GM21360 (cell line): ENCODE data around the gene RFK.

ENCODE experiments used
- ATAC-seq: cut with Tn5 transposase; IDR thresholded peaks from one replicate; pipeline ENCODE4 v1.9.1; 2021; ENCODE audit warnings: mild to moderate bottlenecking, moderate library complexity; ENCODE audit not compliant: unreplicated experiment

The RFK gene

DNA sequence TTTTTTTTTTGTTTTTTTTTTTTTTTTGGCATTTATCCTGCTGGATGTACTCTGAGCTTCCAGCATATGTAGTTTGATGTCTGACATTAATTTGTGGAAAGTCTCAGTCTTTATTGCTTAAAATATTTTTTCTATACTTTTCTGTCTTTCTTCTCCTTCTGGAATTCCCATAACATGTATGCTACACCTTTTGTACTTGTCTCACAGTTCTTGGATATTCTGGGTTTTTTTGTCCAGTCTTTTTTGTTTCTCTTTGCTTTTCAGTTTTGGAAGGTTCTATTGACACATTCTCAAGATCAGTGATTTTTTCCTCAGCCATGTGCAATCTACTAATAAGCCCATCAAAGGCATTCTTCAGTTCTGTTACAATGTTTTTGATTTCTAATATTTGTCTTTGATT lies 19.4 kb upstream of the RFK start:
- no peak for ATAC-seq

DNA sequence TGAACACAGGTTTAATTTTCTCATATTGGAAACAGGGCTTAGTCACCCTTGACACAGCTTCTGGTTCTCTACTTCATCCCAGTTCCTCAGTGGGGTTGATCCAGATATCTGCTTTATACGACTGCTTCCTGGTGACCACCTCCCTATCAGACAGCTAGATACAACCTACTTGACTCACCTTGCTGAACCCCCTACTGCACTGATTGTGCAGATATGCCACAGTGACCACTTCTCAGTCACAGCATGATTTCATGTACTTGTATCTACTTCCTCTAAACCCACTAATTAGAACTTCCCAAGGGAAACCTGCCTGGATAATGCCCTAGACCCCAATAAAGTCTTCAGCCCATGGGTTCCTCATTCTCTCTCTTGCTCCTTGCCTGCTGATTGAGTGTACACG lies 18.4 kb upstream of the RFK start:
- no peak for ATAC-seq

DNA sequence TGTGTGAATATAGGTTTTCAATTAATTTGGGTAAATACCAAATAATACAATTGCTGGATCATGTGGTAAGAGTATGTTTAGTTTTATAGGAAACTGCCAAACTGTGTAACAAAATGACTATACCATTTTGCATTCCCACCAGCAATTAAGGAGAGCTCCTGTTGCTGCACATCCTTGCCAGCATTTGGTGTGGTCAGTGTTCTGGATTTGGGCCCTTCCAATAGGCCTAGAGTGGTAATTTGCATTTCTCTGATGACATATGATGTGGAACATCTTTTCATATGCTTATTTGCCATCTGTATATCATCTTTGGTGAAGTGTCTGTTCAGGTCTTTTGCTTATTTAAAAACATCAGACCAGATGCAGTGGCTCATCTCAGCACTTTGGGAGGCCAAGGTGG lies 11.6 kb upstream of the RFK start:
- no peak for ATAC-seq

DNA sequence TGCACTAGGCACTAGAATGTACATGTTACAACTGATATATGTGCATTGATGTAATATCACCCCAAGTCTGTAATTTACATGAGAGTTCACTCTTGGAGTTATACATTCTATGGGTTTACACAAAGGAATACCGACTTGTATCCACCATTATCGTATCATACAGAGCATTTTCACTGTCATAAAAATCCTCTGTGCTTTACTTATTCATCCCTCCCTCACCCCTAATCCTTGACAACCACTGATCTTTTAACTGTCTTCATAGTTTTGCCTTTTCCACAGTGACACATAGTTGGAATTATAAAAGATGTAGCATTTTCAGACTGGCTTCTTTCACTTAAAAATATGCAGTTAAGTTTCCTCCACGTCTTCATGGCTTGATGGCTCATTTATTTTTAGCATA lies 11.1 kb upstream of the RFK start:
- no peak for ATAC-seq

DNA sequence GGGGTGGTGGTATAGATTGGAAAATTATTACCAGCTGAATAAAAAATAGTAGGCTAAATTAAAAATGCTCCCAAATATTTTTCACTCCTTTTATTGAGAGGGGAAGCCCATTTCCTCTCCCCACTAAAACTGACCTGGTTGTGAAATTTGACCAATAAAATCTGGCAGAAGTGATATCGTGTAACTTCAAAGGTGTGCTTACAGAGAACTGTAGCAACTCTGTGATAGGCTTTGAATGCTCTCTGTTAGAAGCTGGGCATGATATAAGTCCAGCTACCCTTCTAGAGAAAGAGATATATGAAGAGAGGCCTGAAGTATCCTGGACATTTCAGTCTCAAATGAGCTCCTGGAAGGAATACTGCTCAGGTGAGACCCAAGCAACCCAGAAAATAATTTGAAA lies 10.2 kb upstream of the RFK start:
- no peak for ATAC-seq

DNA sequence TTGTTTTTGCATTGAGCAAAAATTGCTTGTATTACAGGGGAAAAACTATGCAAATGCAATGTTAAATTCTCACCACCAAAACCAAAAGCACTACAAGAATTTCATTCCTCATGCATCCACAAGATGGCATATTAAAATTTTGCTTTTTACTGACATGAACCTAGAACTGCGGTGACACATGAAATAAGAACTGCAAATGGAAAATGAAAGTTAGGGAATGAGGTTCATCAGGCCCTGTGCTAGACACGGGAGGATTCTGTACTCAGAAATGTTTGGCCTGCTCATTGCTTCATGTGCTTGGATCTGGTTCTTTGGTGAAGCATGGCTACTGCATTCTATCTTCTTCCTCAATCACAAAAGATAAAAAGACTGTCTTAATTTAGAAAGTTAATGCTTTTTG lies 9.1 kb upstream of the RFK start:
- peak; percentile 91 for ATAC-seq

DNA sequence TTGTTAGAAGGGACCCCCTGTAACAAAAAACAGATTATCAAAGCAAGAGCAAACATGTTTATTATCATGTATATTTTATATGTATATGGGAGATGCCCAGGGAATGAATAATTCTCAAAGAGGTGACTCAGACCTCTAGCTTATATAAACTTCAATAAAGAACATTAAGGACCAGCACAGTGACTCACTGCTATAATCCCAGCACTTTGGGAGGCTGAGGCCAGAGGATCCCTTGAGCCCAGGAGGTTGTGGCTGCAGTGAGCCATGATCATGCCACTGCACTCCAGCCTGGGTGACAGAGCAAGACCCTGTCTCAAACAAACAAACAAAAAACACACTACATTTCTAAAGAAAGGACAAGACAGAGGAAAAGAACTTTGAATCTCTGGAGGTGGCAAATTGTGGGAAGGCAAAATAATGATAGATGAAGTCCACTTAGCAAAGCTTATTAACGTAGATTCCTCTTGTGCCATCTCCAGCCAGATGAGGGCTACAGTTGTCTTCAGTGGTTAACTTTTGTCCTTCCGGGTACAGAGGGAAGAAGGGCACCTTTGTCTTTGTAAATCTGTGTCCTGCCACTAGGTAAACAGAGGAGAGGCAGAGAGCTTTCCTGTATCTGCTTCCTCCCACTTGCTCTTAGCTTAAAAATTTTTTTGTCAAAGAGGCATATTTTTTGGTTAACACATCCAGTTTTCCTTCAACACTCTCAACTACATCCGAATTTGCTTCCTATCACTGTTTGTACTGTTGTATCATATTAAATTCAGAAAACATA lies 7.5 kb upstream of the RFK start:
- no peak for ATAC-seq

DNA sequence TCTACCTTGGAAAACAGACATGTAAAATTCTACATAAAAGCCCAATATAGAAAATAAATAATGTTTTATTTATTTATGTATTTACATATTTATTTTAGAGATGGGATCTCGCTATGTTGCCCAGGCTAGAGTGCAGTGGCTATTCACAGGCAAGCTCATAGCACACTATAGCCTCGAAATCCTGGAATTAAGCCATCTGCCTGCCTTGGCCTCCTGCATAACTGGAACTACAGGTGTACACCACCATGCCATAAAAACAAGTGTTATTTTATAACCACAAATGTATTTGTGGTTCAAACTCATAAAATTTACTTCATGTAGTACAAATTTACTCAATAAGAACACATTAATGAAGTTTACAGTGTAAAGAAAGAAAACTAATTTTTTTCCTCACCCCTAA lies 7.0 kb upstream of the RFK start:
- ATAC-seq, result no peak

DNA sequence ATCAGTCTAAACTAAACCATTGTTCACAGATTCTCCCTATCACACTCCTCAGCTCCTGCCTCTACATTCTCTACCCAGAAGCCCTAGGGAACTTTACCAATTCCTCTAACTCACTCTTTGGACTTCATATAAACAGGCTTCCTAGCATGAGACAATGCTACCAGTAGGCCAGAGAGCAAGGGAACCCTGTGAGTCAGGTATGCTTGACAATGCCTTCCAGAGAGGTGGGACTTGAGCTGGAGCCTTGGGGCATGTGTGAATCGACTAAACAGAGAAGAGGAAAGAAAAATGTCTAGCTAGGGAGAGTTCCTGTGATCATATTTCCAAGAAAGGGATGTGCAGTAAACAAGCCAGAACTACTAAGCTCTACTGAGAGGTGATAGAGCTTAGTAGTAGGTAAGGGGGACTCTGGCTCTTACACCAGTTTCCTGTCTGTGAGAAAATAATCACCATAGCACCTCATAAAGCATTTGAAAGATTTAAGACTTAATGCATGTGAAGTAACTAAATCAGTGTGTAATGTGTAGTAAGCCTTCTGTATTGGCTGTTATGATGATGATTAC lies 6.4 kb upstream of the RFK start:
- no peak for ATAC-seq

DNA sequence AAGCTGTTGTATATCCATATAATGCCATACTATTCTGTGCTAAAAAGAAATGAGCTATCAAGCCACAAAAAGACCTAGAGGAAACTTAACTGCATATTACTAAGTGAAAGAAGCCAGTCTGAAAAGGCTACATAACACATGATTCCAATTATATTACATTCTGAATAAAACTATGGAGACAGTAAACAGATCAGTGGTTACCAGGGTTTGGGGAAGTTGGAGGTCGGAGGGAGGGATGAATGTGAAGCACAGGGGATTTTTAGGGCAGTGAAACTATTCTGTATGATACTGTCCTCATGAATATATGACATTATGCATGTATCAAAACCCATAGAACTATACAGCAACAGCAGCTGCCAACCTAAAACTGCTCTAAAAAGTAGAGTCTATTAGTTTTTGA lies 5.6 kb upstream of the RFK start:
- no peak for ATAC-seq

DNA sequence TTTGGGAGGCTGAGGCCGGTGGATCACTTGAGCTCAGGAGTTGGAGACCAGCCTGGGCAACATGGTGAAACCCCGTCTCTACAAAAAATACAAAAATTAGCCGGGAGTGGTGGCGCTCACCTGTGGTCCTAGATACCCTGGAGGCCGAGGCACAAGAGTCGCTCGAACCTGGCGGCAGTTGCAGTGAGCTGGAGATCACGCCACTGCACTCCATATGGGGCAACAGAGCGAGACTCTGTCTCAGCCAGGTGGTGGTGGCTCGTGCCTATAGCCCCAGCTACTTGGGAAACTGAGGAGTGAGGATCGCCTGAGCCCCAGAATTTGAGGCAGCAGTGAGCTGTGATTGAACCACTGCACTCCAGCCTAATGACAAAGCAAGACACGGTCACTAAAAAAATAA lies 2.4 kb upstream of the RFK start:
- no peak for ATAC-seq

DNA sequence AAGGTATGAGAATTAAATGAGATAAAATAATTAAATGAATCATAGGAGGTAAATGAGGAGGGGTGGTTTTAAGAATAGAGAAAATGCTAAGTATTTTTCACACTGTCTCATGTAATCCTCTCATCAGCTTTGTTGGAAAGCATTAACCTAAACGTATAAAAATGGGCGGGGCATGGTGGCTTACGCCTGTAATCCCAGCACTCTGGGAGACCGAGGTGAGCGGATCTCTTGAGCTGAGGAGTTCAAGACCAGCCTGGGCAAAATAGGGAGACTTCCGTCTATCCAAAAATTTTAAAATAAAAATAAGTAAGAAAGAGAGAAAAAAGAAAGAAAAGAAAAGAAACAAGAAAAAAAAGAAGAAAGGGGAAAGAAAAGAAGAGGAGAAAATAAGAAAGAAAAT lies 1.9 kb upstream of the RFK start:
- no peak for ATAC-seq

DNA sequence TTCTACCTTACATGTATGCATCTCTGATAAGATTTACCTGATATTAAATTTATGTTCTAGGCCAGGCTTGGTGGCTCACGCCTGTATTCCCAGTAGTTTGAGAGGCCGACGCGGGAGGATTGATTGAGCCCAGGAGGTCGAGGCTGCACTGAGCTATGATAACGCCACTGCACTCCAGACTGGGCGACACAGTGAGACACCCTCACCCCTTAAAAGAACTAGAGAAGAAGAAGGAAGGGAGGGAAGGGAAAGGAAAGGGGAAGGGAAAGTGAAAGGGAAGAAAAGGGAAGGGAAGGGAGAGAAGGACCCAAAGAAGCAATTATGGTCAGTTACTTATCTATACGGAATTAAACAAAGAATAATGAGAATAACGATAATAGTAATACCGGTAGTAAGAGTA lies 1.2 kb upstream of the RFK start:
- ATAC-seq, result no peak

DNA sequence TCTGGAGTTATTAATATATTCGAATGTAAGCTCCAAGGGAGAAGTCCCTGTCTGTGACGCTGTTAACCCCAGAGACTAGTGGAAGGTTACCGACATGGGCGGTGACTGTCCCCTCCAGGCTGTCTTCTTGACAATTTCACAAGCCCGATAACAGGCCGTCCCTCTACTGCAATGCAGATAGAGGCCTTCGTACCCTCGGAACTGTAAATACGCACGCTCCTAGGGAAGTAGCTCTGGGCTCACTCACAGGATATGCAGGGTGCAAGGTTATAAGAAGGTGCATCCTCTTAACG lies 680 bp upstream of the RFK start:
- ATAC-seq, result peak; percentile 53

DNA sequence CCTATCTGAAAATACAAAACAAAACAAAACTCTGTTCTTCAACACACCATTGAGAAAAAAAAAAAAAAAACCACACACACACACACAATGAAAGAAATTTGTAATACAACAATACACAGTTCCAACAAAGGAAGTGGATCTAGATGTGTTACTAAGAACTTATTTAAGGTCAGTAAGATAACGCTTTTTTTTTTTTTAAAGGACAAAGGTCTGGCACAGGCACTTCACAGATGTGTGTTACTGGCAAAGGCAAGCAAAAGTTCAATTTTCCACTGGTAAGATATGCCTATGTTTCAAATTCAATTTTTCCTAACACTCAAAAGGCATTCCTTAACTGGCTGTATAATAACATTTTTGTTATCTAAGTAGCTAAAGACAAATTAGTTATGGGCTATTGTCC lies 3.6 kb downstream of the RFK start:
- no peak for ATAC-seq

DNA sequence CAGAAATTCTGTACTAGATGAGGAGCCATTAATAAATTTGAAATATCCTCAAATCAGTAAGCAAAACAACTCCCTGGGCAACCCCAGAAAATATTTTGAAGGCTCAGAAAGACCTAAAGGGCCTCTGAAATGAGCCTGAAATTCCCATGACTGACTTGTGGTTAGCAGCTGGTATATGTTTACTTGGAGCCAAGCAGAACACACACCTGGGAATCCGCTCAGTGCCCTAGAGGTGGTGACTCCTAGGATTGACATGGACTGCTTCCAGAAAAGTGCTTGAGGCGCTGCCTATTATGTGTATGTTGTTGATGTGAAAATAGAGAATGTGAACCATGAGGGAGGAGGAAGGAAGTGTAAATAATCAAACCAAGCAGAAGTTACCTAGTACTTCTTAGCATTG lies 14.7 kb downstream of the RFK start:
- no peak for ATAC-seq

DNA sequence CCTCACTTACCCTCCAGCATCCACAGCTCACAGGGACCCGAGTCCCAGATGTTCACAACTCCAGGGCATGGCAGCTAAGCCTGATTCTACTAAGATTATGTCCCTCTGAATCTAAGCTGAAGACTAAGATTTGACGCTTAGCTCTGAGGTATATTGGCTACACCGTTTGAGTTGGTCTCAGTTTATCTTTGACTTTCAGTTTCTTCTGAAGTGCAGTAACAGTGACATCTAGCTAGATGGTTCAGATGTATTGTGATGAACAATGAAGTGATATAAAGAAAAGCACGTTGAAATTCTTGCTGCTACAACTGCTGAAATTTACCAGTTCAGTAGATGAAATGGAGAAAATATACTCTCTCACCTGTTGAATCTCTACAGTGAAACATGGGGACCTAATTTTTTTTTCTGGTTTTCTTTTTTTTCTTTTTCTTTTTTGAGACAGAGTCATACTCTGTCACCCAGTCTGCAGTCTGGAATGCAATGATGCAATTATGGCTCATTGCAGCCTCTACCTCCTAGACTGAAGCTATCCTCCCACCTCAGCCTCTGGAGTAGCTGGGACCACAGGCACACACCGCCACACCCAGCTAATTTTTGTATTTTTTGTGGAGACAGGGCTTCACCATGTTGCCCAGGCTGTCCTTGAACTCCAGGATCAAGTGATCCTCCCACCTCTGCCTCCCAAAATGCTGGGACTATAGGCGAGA lies 15.7 kb downstream of the RFK start:
- ATAC-seq, result no peak

DNA sequence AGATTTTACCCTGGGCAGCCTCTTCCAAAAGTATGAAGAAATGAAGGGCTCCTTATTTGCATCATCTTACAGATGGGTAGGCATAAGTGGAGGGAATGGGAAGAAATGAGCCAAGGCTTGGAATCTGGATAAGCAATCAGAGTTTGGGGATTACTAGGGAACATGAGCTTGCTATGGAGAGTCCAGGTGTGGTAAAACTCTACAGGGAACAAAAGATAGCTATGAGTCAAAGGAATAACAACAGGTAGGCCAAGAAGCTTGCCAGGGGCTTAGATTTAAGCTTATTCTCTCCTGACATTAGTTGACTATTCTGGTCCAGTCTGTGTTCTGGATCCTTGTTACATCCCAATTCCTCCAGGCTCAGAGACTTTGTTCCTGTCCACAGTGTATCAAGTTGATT lies 16.4 kb downstream of the RFK start:
- no peak for ATAC-seq

DNA sequence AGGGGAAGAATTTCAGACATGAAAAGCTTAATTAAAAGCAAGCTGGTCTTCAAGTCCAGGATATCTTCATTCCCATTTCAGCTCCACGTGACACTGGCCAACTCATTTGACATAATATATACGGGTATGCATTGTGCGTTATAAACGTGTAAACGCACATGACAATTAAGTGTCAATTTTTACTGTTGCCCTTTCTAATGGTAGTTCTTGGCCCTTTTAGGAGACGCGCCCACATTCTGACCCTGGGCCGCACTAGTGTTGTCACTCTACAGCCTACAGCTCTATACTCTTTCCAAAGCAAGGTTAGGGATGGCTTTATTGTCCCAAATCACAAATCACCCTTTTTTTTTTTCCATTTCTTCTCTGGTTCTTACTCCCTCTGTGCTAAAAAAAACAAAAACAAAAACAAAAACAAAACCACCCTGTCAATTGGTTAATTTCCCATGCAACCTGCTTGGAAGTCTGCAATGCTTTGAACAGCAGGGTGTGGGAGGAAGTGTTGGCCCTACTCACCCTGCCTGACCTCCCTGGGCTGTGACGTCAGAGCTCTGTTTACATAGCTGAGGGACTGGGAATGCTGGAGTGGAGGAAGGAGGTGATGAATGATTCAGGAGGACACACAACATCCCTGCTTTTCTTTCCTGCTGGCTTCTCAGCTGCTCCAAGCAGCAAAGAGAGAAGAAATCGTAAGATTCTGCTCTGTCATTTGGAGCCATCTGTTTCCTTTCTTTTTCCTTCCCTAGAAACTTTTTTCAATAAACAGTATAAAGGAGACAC lies 19.3 kb downstream of the RFK start:
- no peak for ATAC-seq

DNA sequence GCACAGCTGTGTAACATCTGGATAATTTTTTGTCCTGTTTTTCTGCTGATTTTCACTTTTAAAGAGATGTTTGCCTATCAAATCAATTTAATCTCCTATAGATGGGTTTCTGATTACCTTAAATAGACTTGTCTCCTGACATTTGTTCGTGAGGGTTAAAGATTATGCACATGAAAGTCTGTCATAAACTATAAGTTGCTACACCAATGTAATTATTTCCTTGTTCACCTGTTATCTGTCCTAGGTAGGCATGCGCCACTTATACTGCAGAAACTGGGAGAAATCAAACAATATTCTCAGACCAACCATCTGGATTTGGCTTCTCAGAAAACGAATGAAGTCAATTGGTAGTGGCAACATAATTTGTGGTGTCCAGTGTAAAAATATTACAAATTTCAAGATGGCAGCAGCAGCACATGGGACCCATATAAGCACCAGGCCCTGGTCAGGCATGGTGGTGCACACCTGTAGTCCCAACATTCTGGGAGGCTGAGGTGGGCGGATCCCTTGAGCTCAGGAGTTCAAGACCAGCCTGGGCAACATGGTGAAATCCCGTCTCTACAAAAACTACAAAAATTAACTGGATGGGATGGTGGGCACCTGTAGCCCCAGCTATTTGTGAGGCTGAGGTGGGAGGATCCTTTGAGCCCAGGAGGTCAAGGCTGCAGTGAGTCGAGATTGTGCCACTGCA lies 20.3 kb downstream of the RFK start:
- no peak for ATAC-seq

DNA sequence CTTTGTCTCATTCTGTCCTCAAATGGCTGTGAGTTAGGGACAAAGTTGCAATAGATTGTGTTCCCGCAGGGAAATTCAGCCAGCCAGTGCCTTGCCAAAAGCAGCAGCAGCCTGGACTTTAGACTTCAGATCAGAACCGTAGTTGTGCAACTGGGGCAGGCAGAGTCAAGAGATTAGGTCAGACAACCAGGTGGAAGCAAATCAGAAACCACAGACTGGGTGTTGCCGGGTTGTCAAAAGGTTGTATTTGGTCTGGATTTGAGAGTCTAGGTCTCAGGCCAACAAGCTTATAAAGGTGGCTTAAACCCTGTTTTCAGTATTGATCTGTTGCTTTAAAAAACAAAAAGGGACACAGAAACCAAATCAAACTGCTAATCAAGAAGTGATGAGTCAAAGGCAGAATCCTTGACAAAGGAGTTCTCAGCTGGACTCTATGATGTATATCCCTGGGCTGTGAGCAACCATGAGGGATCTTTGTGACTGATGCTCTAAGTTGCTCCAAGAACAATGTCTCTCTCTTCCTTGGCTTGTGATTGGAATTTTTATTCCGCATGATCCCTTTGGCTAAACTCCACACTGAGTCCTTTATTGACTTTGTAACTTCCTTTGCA lies 20.9 kb downstream of the RFK start:
- no peak for ATAC-seq
